ENCODE measurements around the gene IPO13.

DNA sequence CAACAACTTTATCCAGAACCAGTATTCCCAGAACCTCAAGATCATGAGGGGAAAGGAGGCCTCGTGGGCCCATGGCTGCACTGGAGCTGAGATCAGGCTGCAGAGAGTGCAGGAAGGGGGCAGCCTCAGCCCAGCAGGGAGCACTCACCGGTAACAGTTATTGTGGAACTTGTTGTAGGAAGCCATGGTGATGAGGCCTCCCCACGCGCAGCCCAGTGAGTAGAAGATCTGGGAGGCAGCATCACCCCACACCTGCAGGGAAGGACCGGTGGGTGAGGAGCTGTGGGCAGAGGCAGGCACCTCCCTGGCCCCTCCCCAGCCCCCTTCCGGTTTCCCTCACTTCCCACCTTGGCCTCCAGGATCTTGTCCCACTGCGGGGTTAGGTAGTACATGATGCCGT is 55.4 kb downstream of the IPO13 start:
- no peak for TF ChIP-seq YY1 (IDR thresholded peaks at IDR 0.05; ENCODE audit: insufficient read depth, insufficient read length)
- TF ChIP-seq ZNF274 (IDR thresholded peaks at IDR 0.05; ENCODE audit: low read depth, low read length) = no peak
- no peak for TF ChIP-seq SUZ12 (IDR thresholded peaks at IDR 0.05; ENCODE audit: extremely low read depth, insufficient read depth, insufficient read length)

All from NT2/D1 (cell line).